ENCODE measurements around the gene KLHL25.
A peak's percentile ranks its signal among the peaks of the same experiment; 100 is the strongest.

Gene KLHL25

GRCh38 chr15:85788771-85789495 is 5.8 kb downstream of the KLHL25 start:
- TF ChIP-seq CTCF (IDR thresholded peaks at IDR 0.05; ENCODE audit: low read depth, low read length, missing control alignments): no peak
- H3K4me3 ChIP-seq (ENCODE audit: low read depth, low read length): no peak overlapping the region
- in situ Hi-C loops (cut with HindIII; ENCODE audit: low sequenced_read_pairs): no loop called here
- no peak for DNase-seq (ENCODE audit: low read depth)

DNA sequence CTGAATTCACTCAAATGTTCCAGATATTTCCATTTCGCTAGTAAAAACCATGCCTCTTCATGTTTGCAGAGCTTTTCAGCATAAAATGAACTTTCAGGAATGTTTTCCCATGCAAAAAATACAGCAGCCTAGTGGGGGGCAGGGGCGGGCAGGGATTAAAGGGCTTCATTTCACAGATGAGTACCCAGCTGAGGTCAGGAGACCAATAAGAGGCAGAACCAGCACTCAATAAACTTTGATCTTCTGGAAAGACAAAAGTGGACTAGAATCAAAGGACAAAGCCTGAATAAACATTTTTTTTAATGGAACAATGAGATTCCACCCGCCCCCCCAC is 8.0 kb downstream of the KLHL25 start:
- TF ChIP-seq CTCF (IDR thresholded peaks at IDR 0.05; ENCODE audit: low read depth, low read length, missing control alignments): no peak
- in situ Hi-C loops (cut with HindIII; ENCODE audit: low sequenced_read_pairs): no loop called here
- H3K4me3 ChIP-seq (ENCODE audit: low read depth, low read length): no peak overlapping the region
- DNase-seq (ENCODE audit: low read depth): no peak

- no peak for DNase-seq (ENCODE audit: low read depth)
- no peak for TF ChIP-seq CTCF (IDR thresholded peaks at IDR 0.05; ENCODE audit: low read depth, low read length, missing control alignments)
- in situ Hi-C loops (cut with HindIII; ENCODE audit: low sequenced_read_pairs): no loop called here
- H3K4me3 ChIP-seq (ENCODE audit: low read depth, low read length): peak overlapping the region; percentile 4
Observed at GRCh38 chr15:85785887-85786780, 8.6 kb downstream of the KLHL25 start.

DNA sequence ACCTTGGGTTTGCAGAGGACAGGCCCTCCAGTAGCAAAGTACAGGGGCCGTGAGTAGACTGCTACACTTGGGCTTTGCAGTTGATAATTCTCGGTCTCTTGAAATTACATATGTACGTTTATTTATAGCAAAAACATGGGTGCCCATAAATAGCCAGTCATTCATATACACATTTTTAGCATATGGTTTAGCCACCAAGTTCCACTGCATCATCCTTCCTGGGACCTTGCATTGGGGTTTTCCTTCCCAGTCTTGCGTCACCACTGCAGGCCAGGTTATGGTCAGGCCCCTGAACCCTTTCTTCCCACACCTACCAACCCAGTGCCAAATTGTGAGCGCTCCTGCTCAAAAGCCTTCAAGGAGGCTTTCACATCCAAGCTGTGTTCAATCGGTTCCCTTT is 12.7 kb downstream of the KLHL25 start:
- no peak for DNase-seq (ENCODE audit: low read depth)
- TF ChIP-seq CTCF (IDR thresholded peaks at IDR 0.05; ENCODE audit: low read depth, low read length, missing control alignments): no peak
- in situ Hi-C loops (cut with HindIII; ENCODE audit: low sequenced_read_pairs): no loop called here

GRCh38 chr15:85781099-85781498 is 13.6 kb downstream of the KLHL25 start:
- no peak overlapping the region for H3K4me3 ChIP-seq (ENCODE audit: low read depth, low read length)
- DNase-seq (ENCODE audit: low read depth): no peak
- in situ Hi-C loops (cut with HindIII; ENCODE audit: low sequenced_read_pairs): no loop called here
- TF ChIP-seq CTCF (IDR thresholded peaks at IDR 0.05; ENCODE audit: low read depth, low read length, missing control alignments): no peak

More for the DNA sequence above, 12.7 kb downstream of the KLHL25 start:
- no peak overlapping the region for H3K4me3 ChIP-seq (ENCODE audit: low read depth, low read length)

DNA sequence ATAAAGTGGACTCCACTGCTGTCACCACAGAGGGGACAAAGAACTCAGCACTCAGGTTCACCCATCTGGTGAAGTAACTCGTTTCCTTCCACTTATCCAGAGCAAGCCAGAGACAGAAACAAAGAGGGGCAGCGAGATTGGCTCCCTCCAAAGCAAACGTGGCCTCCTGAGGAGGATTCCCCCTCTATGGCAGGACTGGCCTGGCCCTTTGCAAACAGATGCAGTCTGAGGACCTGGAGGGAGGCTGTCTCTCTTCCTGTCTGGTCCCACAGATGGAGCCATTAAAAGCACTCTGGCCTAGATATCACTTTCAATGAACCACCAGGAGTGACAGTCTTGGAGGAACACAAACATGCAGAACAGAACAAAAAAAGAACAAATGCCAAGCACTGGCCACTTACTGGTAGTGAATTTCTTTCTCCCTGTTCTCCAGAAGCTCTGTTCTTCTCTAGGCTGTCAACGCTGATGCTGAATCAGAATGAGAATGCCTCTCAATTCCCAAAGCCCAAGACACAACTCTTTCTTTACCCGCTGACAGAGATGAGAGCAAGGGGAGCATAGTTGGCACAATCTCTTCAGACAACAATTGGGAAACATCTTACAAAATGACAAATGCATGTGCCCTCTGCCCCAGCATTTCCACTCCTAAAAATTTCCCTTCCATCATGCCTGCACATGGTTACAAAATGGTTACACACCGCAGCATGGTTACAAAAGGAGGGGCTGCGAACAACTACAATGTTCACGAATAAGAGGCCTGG is 14.3 kb downstream of the KLHL25 start:
- no peak overlapping the region for H3K4me3 ChIP-seq (ENCODE audit: low read depth, low read length)
- in situ Hi-C loops (cut with HindIII; ENCODE audit: low sequenced_read_pairs): no loop called here
- DNase-seq (ENCODE audit: low read depth): no peak
- no peak for TF ChIP-seq CTCF (IDR thresholded peaks at IDR 0.05; ENCODE audit: low read depth, low read length, missing control alignments)
